Heart left ventricle (tissue), 16 donors: ENCODE data around the gene SNX8. TPM values are rescaled to one million over a fixed set of nuclear protein-coding genes. Genes with fewer than 3 reads are reported as not detected.
"Not testable (repeated sequence)": the region's sequence is repeated elsewhere in the genome, so short reads cannot be mapped to it uniquely, and the experiment has no call there.

Experiments used
- ATAC-seq, 4 donors: fragments of 200-7000 bp; cut with Tn5 transposase; one replicate each; pipeline ENCODE4 v1.9.1; 2020 to 2022; ENCODE audit warnings: moderate library complexity in 4 of 4, mild to moderate bottlenecking in 3 of 4, moderate number of reproducible peaks in 1 of 4
- DNase-seq, 5 donors: peaks; one replicate each; pipeline ENCODE4 v3.0.0-alpha.2; 2020
- H3K27ac ChIP-seq, 12 donors: fragments of 200-600 bp; sonication (generic) in 4 of 12; one replicate each; pipeline versions ENCODE4 v1.5.0 to v1.8.0; 2016 to 2022; ENCODE audit warnings: mild to moderate bottlenecking in 2 of 12
- H3K27me3 ChIP-seq, 9 donors: fragments of 200-600 bp; sonication (generic) in 2 of 9; one replicate each; pipeline versions ENCODE4 v1.5.1 to v1.8.0; 2016 to 2022; ENCODE audit warnings: mild to moderate bottlenecking in 3 of 9
- H3K36me3 ChIP-seq, 9 donors: fragments of 200-600 bp; sonication (generic) in 2 of 9; one replicate each; pipeline versions ENCODE4 v1.5.0 to v1.8.0; 2018 to 2022; ENCODE audit warnings: mild to moderate bottlenecking in 2 of 9
- H3K4me1 ChIP-seq, 12 donors: fragments of 200-600 bp; sonication (generic) in 4 of 12; one replicate each; pipeline versions ENCODE4 v1.5.0 to v1.8.0; 2016 to 2022; ENCODE audit warnings: mild to moderate bottlenecking in 3 of 12
- H3K4me3 ChIP-seq, 12 donors: fragments of 200-600 bp; sonication (generic) in 4 of 12; one replicate each; pipeline versions ENCODE4 v1.5.0 to v1.8.0; 2017 to 2022; ENCODE audit warnings: mild to moderate bottlenecking in 9 of 12, moderate library complexity in 4 of 12
- H3K9me3 ChIP-seq, 12 donors: fragments of 200-600 bp; sonication (generic) in 4 of 12; one replicate each; pipeline versions ENCODE4 v1.5.0 to v1.8.0; 2016 to 2022; ENCODE audit warnings: mild to moderate bottlenecking in 1 of 12
- CTCF ChIP-seq, 12 donors: fragments of 200-600 bp; sonication (generic) in 4 of 12; IDR thresholded peaks; one replicate each; pipeline versions ENCODE4 v1.5.0 to v1.8.0; 2018 to 2022; ENCODE audit warnings: antibody characterized with exemption in 12 of 12, mild to moderate bottlenecking in 5 of 12
- POLR2A ChIP-seq, 2 donors: fragments of 450-650 bp; IDR thresholded peaks; one replicate each; pipeline ENCODE4 v1.6.1; 2017; ENCODE audit warnings: antibody characterized with exemption in 2 of 2, mild to moderate bottlenecking in 2 of 2, moderate library complexity in 2 of 2
- WGBS, 4 donors: extraction: QIAGEN DNeasy Blood & Tissue Kit in 2 of 4; methylation state at CpG; one replicate each; pipeline versions ENCODE4 v1.1.5 to v1.1.7; 2013 to 2018; 5-methylcytosine and 5-hydroxymethylcytosine counted together
- intact Hi-C, 10 donors: fragments of 100-400 bp; cut with DNase I; formaldehyde crosslinking; loops; one replicate each; pipeline versions ENCODE4 v1.11.1 to v1.14.2; 2022
- polyA plus RNA-seq, 2 donors: library from polyadenylated mRNA; stranded (reverse); fragments of 200-250 nt; gene quantifications; one replicate each; pipeline ENCODE4 v1.2.3, GENCODE V29; 2013
- total RNA-seq, 9 donors: library from RNA; depleted of rRNA in 2 of 9; stranded (reverse); fragments of >200 nt in 2 of 9; fragmentation: NEBNext Ultra II Directional in 3 of 9; extraction: Animal tissue kit (Norgen Biotek cat#: 25700) in 3 of 9; gene quantifications; one replicate each; pipeline versions ENCODE4 v1.1.0 to v1.2.4, GENCODE V29; 2016 to 2023
- donor health status: ischemic (EF 13 %, LVEDD 7.1; RV severe dilation, severe dysfunction).
- donor health status: healthy with polysubstance abuse.
- donor health status: DM: no; HTN: yes; CAD: no.
- donor health status: DM: no; HTN: no; CAD: no.
- donor health status: ischemic (EF 25% LVEDD 6.9; RV normal size, moderate dysfunction).
- donor health status: ischemic (EF 25% LVEDD 5.7; RV mildly dilated, moderate dysfunction).
- donor health status: healthy.
- donor health status: DM: yes; HTN: yes; CAD: no.
- donor health status: ischemic (EF 35%, LVEDD 5.7; RV mildly dilated, moderate dysfunction).
- donor health status: nonischemic (EF 11% LVEDD 7.7; RV severe dilation, severe dysfunction).
- donor health status: DM: yes; HTN: yes; CAD: no.
- donor health status: PGD.
- donor health status: ischemic (EF 29% LVEDD 5.4; RV normal size, mild dysfunction).
- donor health status: nonischemic (EF 23%, LVEDD 6.1; RV moderate dilation, normal function).

SNX8 gene
- total and polyA plus RNA-seq, 11 donors = 5.4 to 44.6 (median 19.4) TPM

- Histone ChIP-seq H3K9me3 (no peaks in the 10 kb centered on the region), H3K27ac (no peak overlapping the region), H3K36me3 (peaks cover 0 to 5% (median 0%) of the 10 kb centered on the region in 9 donors), H3K27me3 (no peaks in the 10 kb centered on the region), H3K4me3 (no peak overlapping the region), H3K4me1 (peaks cover 0 to 29% (median 5%) of the 10 kb centered on the region in 12 donors)
- ATAC-seq = no peak
- DNase-seq = no peak
- intact Hi-C loops = loop anchor here in 4 of 10 donors (5.0 to 10.0 kb wide), 3 partner anchors 65 to 70 kb away; partner anchors contain the start of genes MRM2 (in 3 of the 4) and NUDT1 (in 3 of the 4)
- 68 to 75% (median 73%) methylated on average over 16 to 17 of the region's 17 CpGs for WGBS, 4 donors
- TF ChIP-seq POLR2A (IDR thresholded peaks at IDR 0.05) = no peak
- TF ChIP-seq CTCF (IDR thresholded peaks at IDR 0.05) = no peak
These were observed 1.8 kb downstream of the SNX8 start for GRCh38 chr7:2312267-2312929.

- TF ChIP-seq POLR2A (IDR thresholded peaks at IDR 0.05) (no peak), CTCF (IDR thresholded peaks at IDR 0.05) (no peak)
- Histone ChIP-seq H3K27me3 (no peaks in the 10 kb centered on the region), H3K27ac (no peak overlapping the region), H3K9me3 (no peaks in the 10 kb centered on the region), H3K4me3 (no peak overlapping the region), H3K4me1 (peaks cover 0 to 31% (median 8%) of the 10 kb centered on the region in 12 donors), H3K36me3 (peaks cover 0 to 5% (median 0%) of the 10 kb centered on the region in 9 donors)
- DNase-seq (no peak), ATAC-seq (no peak)
- intact Hi-C loops = loop anchor here in 4 of 10 donors (5.0 to 10.0 kb wide), 3 partner anchors 63 to 68 kb away; partner anchors contain the start of genes MRM2 (in 3 of the 4) and NUDT1 (in 3 of the 4)
- WGBS, 4 donors = 75 to 86% (median 77%) methylated on average over 20 of the region's 20 CpGs
These were observed 4.3 kb downstream of the SNX8 start for GRCh38 chr7:2309889-2310331.

GRCh38 chr7:2307690-2308107 lies 6.5 kb downstream of the SNX8 start:
- 81 to 91% (median 90%) methylated on average over 7 of the region's 7 CpGs for WGBS, 4 donors
- TF ChIP-seq POLR2A (IDR thresholded peaks at IDR 0.05) = no peak
- no peak for TF ChIP-seq CTCF (IDR thresholded peaks at IDR 0.05)

GRCh38 chr7:2306688-2307087 lies 7.6 kb downstream of the SNX8 start:
- Histone ChIP-seq H3K36me3 (peaks cover 0 to 5% (median 0%) of the 10 kb centered on the region in 9 donors), H3K27me3 (no peaks in the 10 kb centered on the region), H3K9me3 (no peaks in the 10 kb centered on the region), H3K4me1 (peaks cover 0 to 16% (median 9%) of the 10 kb centered on the region in 12 donors), H3K4me3 (no peak overlapping the region), H3K27ac (no peak overlapping the region)
- ATAC-seq (no peak), DNase-seq (no peak)
- 90 to 95% (median 94%) methylated on average over 6 of the region's 6 CpGs for WGBS, 4 donors
- intact Hi-C loops = no loop called here
- TF ChIP-seq POLR2A (IDR thresholded peaks at IDR 0.05) (no peak), CTCF (IDR thresholded peaks at IDR 0.05) (no peak)

More at GRCh38 chr7:2307690-2308107, 6.5 kb downstream of the SNX8 start:
- H3K27ac ChIP-seq = no peak overlapping the region
- peaks cover 0 to 5% (median 0%) of the 10 kb centered on the region in 9 donors for H3K36me3 ChIP-seq
- no peak for ATAC-seq
- no peak for DNase-seq
- H3K4me1 ChIP-seq = peaks cover 0 to 20% (median 9%) of the 10 kb centered on the region in 12 donors
- H3K9me3 ChIP-seq = no peaks in the 10 kb centered on the region
- intact Hi-C loops = no loop called here
- no peak overlapping the region for H3K4me3 ChIP-seq
- H3K27me3 ChIP-seq = no peaks in the 10 kb centered on the region

- H3K4me3 ChIP-seq = peak overlapping the region in 2 of 12 donors; percentile 3 to 13
- intact Hi-C loops, H3K9me3 ChIP-seq, ATAC-seq, DNase-seq, H3K27me3 ChIP-seq, H3K36me3 ChIP-seq: not testable (repeated sequence)
- H3K4me1 ChIP-seq = peaks cover 0 to 25% (median 9%) of the 10 kb centered on the region in 12 donors
- peak overlapping the region in 7 of 12 donors; percentile 19 to 66 (median 47) for H3K27ac ChIP-seq
- WGBS, 4 donors = 80 to 85% (median 83%) methylated on average over 6 of the region's 6 CpGs
These were observed 9.0 kb downstream of the SNX8 start for GRCh38 chr7:2305258-2305657.

- H3K27me3 ChIP-seq, DNase-seq, intact Hi-C loops, H3K27ac ChIP-seq, H3K4me3 ChIP-seq, H3K9me3 ChIP-seq, ATAC-seq, H3K36me3 ChIP-seq: not testable (repeated sequence)
- peaks cover 0 to 42% (median 10%) of the 10 kb centered on the region in 12 donors for H3K4me1 ChIP-seq
- 59 to 73% (median 64%) methylated on average over 6 to 7 of the region's 7 CpGs for WGBS, 4 donors
These were observed 10.7 kb downstream of the SNX8 start for GRCh38 chr7:2303520-2303919.
